ENCODE results near the gene PROCR.
"Not testable (repeated sequence)": the region's sequence is repeated elsewhere in the genome, so short reads cannot be mapped to it uniquely, and the experiment has no call there.

Gene PROCR

GRCh38 chr20:35146920-35147574 lies 24.8 kb upstream of the PROCR start, which contains the start of gene EDEM2:
Gene EDEM2 (minus strand): TSS chr20:35147336. CDS start chr20:35147258, 78 bp downstream.
- DNase-seq (ENCODE audit: extremely low spot score): peak; percentile 95
- CTCF ChIA-PET: interaction anchor here (0.6 to 3.5 kb wide), 8 partner anchors 24 to 182 kb away, joined by 3 to 15 read pairs (median 3); partner anchors contain the start of gene EIF6
- POLR2A ChIA-PET: interaction anchor here (0.8 to 1.4 kb wide), 4 partner anchors 19 to 308 kb away, joined by 3 to 4 read pairs (median 3); partner anchors contain the start of genes CEP250 and EIF6
- TF ChIP-seq SP1 (IDR thresholded peaks at IDR 0.05) (no peak), ELF4 (IDR thresholded peaks at IDR 0.05) (peak; percentile 94), ZNF384 (IDR thresholded peaks at IDR 0.05) (no peak), CTBP1 (IDR thresholded peaks at IDR 0.05; ENCODE audit: borderline replicate concordance) (no peak), L3MBTL2 (conservative IDR thresholded peaks at IDR 0.05) (peak; percentile 40; the same call in 1 of the 2 replicates), PKNOX1 (IDR thresholded peaks at IDR 0.05) (no peak)

- DNase-seq (ENCODE audit: extremely low spot score): not testable (repeated sequence)
- POLR2A ChIA-PET: interaction anchor here (0.8 to 1.4 kb wide), 4 partner anchors 18 to 308 kb away, joined by 3 to 4 read pairs (median 3); partner anchors contain the start of genes CEP250 and EIF6
These were observed 24.2 kb upstream of the PROCR start for GRCh38 chr20:35147575-35148071.

GRCh38 chr20:35150846-35151579 lies 20.9 kb upstream of the PROCR start:
- ChIA-PET POLR2A (no interaction called here), CTCF (no interaction called here)
- DNase-seq (ENCODE audit: extremely low spot score): no peak
- TF ChIP-seq LEF1 (IDR thresholded peaks at IDR 0.05; ENCODE audit: borderline replicate concordance) (no peak), PKNOX1 (IDR thresholded peaks at IDR 0.05) (no peak), FOXK2 (IDR thresholded peaks at IDR 0.05) (no peak), ELF4 (IDR thresholded peaks at IDR 0.05) (no peak), TARDBP (IDR thresholded peaks at IDR 0.05) (no peak), BHLHE40 (IDR thresholded peaks at IDR 0.05; ENCODE audit: borderline replicate concordance) (no peak), NFRKB (IDR thresholded peaks at IDR 0.05) (no peak), SUZ12 (IDR thresholded peaks at IDR 0.05) (no peak), ARNT (IDR thresholded peaks at IDR 0.05) (no peak), FOXA1 (IDR thresholded peaks at IDR 0.05) (no peak), HDGF (IDR thresholded peaks at IDR 0.05; ENCODE audit: borderline replicate concordance) (no peak), L3MBTL2 (conservative IDR thresholded peaks at IDR 0.05) (no peak)

More at GRCh38 chr20:35147575-35148071, 24.2 kb upstream of the PROCR start:
- CTCF ChIA-PET: interaction anchor here (0.6 to 3.5 kb wide), 6 partner anchors 23 to 137 kb away, joined by 3 to 15 read pairs (median 3); partner anchors contain the start of gene EIF6

- CTCF ChIA-PET: no interaction called here
- TF ChIP-seq FOXK2 (IDR thresholded peaks at IDR 0.05) (no peak), FOXM1 (IDR thresholded peaks at IDR 0.05; ENCODE audit: borderline replicate concordance) (no peak), BHLHE40 (IDR thresholded peaks at IDR 0.05; ENCODE audit: borderline replicate concordance) (no peak), PKNOX1 (IDR thresholded peaks at IDR 0.05) (no peak), FOXA1 (IDR thresholded peaks at IDR 0.05) (no peak), LEF1 (IDR thresholded peaks at IDR 0.05; ENCODE audit: borderline replicate concordance) (no peak), SP1 (IDR thresholded peaks at IDR 0.05) (no peak), TARDBP (IDR thresholded peaks at IDR 0.05) (no peak), ELF4 (IDR thresholded peaks at IDR 0.05) (no peak), HDGF (IDR thresholded peaks at IDR 0.05; ENCODE audit: borderline replicate concordance) (no peak), ARNT (IDR thresholded peaks at IDR 0.05) (no peak), ZNF384 (IDR thresholded peaks at IDR 0.05) (no peak), NFRKB (IDR thresholded peaks at IDR 0.05) (no peak), CTBP1 (IDR thresholded peaks at IDR 0.05; ENCODE audit: borderline replicate concordance) (no peak), L3MBTL2 (conservative IDR thresholded peaks at IDR 0.05) (no peak), SUZ12 (IDR thresholded peaks at IDR 0.05) (no peak)
- DNase-seq (ENCODE audit: extremely low spot score): no peak
- POLR2A ChIA-PET: no interaction called here
These were observed 20.1 kb upstream of the PROCR start for GRCh38 chr20:35151736-35152135.

- POLR2A ChIA-PET: no interaction called here
- CTCF ChIA-PET: no interaction called here
- no peak for TF ChIP-seq SUZ12 (IDR thresholded peaks at IDR 0.05)
- TF ChIP-seq PKNOX1 (IDR thresholded peaks at IDR 0.05): no peak
- TF ChIP-seq HDGF (IDR thresholded peaks at IDR 0.05; ENCODE audit: borderline replicate concordance): no peak
- TF ChIP-seq FOXA1 (IDR thresholded peaks at IDR 0.05): no peak
- TF ChIP-seq TARDBP (IDR thresholded peaks at IDR 0.05): no peak
- no peak for TF ChIP-seq FOXM1 (IDR thresholded peaks at IDR 0.05; ENCODE audit: borderline replicate concordance)
- TF ChIP-seq L3MBTL2 (conservative IDR thresholded peaks at IDR 0.05): no peak
- TF ChIP-seq BHLHE40 (IDR thresholded peaks at IDR 0.05; ENCODE audit: borderline replicate concordance): no peak
- TF ChIP-seq SP1 (IDR thresholded peaks at IDR 0.05): no peak
- no peak for TF ChIP-seq NFRKB (IDR thresholded peaks at IDR 0.05)
- TF ChIP-seq ELF4 (IDR thresholded peaks at IDR 0.05): no peak
- TF ChIP-seq ZNF384 (IDR thresholded peaks at IDR 0.05): no peak
- TF ChIP-seq FOXK2 (IDR thresholded peaks at IDR 0.05): no peak
- no peak for TF ChIP-seq ARNT (IDR thresholded peaks at IDR 0.05)
- TF ChIP-seq LEF1 (IDR thresholded peaks at IDR 0.05; ENCODE audit: borderline replicate concordance): no peak
- TF ChIP-seq CTBP1 (IDR thresholded peaks at IDR 0.05; ENCODE audit: borderline replicate concordance): no peak
- DNase-seq (ENCODE audit: extremely low spot score): no peak
These were observed 15.9 kb upstream of the PROCR start for GRCh38 chr20:35155936-35156335.

Measured in HEK293T (cell line).